Right renal cortex interstitium (tissue), 3 donors: ENCODE measurements around the gene SBNO2. TPM values are rescaled to one million over a fixed set of nuclear protein-coding genes. Genes with fewer than 3 reads are reported as not detected.

ENCODE experiments used
- DNase-seq, 3 donors: peaks; one replicate each; pipeline ENCODE4 v3.0.0-alpha.2; 2013; ENCODE audit warnings: low read depth in 3 of 3, low spot score in 2 of 3
- polyA plus RNA-seq, 3 donors: library from polyadenylated mRNA; unstranded; fragments of 120-200 nt; gene quantifications; one replicate each; pipeline ENCODE4 v1.2.1, GENCODE V29; 2013; ENCODE audit not compliant: insufficient read length in 3 of 3

SBNO2 gene
- polyA plus RNA-seq, 3 donors = 13.4 to 15.6 (median 14.6) TPM

DNA sequence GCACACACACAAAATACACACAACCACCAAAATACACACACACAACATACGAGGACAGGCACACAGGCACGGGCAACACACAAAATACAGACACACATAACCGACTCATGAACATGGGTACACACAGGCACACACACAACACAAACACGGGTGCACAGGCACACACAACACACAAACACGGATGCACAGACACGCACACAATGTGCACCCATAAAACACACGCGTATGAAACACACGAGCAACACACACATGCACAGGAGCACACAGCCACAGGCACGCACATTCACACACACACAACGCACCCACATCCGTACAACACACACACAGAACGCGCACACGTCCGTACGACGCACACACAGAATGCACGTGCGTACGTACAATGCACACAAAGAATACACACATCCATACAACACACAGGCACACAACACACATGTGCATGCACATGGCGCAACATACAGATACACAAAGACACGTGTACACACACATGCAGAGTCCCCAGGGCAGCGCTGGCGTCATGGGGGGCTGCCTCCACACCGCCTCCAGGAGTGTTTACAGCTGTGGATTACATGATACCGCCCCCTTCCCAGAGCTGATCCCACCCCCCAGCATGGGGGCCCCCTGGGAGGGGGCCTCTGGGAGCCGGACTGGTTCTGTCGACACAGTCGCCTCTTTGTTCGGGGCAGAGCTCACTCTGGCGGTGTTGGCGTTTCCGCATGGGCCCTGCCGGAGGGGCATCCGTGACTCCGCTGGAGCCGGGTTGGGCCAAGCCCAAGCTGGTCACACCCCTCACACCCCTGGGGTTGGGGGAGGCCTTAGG lies 2.9 kb downstream of the SBNO2 start:
- no peak for DNase-seq

DNA sequence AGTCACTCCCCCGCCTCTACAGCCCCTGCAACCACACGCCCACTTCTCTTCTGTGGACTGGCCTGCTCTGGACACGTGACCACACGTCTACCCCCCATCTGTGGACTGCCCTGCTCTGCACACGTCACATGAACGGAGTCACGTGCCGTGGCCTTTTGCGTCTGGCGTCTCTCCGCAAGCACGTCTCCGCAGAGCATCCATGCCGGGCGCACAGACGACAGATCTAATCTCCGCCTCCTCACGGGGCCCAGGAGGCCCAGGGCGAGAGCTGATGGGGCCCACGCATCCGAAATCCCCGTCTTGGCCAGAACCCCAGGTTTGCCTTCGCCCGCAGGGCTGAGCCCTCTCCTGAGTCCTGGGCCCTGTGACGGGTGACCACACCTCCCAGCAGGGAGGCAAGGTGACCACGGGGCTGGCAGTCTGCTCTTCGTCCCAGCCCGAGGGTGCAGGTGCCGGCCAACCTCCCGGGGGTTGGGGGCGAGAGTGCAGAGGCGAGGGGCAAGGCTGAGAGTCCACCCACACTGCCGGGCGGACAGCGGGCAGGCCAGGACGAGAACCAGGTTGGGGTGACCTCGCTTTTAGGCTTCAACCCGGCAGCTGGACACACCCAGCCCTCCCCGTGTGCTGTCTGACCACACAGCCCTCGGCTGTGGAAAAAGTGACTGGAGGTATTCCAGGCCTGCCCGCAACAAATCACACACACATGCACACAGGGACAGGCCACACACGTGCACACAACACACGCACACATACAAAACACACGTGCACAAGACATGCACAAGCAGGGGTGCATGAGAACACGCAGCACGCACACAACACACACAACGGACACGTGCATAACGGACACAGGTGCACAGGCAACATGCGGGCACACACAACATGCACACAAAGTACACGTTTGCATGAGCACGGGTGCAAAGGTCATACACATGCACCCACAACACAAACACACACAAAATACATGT lies 3.9 kb downstream of the SBNO2 start:
- no peak for DNase-seq

DNA sequence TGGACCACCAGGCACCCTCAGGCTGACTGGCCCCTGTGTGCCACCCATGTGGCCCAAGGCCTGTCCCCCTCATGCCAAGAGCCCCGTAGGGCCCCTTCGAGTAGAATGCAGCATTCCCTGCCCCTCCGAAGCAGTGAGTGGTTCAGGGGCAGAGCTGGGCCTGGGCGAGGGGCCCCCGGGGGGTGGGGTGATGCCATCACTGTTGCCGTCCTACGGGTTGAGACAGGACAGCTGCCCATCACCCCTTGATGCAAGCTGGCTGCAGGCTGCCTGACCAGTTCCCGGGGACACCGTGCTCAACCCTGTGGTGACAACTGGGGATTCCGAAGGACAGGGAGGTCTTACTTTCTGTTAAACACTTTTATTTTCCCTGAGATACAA lies 4.7 kb downstream of the SBNO2 start:
- no peak for DNase-seq

DNA sequence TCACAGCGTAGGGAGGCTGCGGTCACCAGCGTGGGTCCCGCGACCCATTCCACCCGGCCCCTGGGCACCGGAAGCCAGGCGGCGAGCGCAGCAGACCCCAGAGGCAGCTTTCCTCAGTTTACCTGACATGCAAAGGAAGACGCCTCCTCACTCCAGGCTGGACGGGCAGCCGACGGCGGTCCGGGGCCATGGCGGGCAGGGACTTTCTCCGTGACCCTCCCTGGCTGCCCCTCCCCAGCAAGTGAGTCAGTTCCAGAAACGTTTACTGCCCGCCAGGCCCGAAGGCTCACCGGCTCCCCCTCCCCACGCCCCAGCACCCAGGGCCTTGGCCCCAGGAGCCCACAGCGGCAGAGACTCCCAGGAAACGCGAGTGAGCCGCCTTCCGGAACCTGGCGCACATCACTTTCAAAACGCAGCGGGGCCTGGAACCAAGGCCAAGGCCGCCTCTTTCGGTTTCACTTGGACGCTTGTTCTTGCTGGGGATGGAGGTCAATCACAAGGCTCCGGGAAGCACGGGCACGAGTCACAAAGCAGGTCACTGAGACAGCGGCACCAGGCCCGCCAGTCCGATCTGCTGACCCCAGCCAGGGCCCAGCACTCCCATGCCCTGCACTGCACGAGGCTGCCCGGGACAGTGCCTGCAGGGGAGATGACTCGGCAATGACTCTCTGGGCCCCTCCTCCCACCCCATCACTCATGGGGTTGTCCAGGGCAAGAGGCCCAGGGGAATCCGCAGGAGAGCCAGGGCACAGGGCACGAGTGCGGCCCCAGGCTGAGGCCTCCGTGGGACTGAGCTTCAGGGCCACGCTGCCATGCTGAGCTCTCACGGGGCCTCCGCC lies 5.3 kb downstream of the SBNO2 start:
- no peak for DNase-seq

DNA sequence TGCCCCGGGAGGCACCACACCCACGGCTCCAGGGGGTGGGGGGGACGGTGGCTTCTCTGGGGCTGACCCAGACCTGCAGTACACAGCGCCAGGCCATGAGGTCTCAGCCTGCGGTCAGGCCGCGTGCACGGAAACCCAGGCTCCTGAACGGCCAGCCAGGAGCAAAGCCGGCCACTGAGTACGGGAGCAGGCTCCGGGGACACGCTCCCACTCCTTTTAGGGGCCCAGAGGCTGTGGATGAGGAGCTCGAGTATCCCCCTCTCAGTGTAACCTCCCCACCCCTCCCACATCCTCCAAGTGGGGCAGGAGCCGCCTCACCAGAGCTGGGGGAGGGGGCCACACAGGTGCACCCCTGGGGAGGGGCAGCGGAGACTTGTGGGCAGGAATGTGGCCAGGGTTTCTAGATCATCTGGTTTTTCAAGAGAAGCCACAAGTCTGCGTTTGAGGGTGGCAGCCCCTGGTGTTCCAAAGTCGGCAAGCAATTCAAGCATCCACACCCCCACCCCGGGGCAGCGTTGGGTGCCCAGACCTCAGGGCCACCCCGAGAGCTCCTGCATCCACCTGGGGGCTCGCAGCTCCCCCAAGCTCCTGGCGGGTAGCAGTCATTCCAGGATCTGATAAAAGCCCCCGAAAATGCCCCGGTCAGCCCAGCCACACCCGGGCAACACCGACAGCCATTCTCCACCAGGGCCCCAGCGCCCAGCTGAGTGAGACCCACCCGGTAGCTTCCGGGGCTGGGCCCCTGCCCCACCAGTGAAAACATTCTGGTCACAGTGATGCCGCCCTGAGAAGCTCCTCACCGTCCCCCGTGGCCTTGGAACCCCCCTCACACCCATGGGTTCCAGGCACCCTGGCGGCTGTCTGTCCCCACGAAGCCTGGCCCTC lies 6.1 kb downstream of the SBNO2 start:
- no peak for DNase-seq

DNA sequence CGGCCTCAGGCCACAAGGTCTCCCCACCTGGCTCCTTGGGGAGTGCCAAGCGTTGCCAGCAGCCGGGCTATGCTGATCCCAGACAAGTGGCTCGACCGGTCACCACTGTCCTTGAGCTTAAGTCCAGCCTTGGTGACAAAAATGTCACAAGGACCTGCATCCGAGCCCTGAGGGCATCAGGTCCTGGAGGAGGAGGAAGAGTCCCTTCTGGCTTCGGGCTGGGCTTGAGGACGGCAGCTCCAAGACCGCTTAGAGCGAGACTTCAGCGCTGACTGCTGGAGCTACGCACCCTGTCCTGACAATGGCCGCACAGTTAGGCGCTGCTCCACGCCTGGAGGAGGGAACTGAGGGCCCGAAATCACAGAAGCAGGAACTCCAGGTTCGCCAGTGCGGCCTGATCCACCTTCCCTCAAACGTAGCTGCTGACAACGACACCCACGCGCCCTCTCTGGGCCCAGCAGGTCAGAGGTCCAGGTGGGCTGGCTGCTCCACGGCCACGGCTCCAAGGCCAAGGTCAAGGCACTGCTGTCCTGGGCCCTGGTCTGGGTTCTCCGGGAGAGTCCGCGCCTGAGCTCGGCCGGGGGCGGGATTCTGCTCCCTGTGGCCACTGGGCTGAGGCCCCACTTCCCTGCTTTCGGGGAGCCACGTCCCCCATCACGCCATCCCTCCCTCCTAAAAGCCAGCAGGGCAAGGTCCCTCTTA lies 7.0 kb downstream of the SBNO2 start:
- no peak for DNase-seq

DNA sequence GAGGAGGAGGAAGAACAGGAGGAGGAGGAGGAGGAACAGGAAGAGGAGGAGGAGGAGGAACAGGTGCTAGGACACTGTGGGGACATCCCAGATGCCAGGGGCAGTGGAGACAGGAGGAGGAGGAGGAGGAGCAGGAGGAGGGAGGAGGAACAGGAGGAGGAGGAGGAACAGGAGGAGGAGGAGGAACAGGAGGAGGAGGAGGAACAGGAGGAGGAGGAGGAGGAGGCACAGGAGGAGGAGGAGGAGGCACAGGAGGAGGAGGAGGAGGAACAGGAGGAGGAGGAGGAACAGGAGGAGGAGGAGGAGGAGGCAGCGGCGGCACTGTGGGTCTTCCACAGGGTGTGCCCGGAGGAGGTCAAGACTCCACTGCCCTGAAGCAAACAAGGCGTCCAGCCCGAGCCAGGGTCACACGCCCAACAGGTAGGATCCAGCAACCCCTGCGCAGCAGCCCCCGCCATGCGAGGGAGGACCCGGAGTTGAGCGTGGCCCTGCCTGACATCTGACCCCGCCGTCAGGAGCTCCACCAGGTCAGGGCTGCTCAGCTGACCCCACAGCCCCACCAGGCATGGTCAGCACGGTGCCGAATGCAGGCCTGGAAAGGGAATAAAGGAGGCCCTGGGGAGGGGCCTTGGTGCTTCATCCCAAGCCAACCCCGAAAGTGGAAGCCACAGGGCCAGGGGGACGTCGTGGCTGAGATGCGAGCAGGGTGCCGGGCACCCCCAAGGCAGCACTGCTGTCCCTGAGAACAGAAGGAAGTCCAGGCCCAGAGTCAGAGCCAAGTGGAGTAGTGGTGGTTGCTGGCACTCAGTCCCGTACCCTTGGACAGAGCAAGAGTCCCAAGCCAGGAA lies 9.2 kb downstream of the SBNO2 start:
- no peak for DNase-seq

DNA sequence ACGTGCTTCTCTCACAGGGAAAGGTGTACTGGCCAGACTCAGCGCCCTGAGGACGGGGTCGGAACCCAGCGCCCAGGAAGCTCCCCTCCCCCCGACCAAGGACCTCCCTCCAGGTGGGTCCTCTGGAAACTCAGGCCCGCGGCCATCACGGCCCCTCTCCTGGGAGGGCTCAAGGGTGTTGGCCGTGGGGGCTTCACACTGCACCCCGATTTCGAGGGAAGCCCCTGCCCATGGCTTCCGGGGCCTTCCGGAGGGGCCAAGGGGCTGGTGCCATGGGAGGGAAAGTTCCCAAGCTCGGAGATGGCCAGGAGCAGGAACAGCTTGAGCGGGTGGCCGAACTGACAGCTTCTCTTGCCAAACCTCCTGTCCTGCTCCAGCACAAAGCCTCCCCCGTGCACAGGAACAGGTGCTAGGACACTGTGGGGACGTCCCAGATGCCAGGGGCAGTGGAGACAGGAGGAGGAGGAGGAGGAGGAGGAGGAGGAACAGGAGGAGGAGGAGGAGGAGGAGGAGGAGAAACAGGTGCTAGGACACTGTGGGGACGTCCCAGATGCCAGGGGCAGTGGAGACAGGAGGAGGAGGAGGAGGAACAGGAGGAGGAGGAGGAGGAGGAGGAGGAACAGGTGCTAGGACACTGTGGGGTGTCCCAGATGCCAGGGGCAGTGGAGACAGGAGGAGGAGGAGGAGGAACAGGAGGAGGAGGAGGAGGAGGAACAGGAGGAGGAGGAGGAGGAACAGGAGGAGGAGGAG lies 10.0 kb downstream of the SBNO2 start:
- no peak for DNase-seq

DNA sequence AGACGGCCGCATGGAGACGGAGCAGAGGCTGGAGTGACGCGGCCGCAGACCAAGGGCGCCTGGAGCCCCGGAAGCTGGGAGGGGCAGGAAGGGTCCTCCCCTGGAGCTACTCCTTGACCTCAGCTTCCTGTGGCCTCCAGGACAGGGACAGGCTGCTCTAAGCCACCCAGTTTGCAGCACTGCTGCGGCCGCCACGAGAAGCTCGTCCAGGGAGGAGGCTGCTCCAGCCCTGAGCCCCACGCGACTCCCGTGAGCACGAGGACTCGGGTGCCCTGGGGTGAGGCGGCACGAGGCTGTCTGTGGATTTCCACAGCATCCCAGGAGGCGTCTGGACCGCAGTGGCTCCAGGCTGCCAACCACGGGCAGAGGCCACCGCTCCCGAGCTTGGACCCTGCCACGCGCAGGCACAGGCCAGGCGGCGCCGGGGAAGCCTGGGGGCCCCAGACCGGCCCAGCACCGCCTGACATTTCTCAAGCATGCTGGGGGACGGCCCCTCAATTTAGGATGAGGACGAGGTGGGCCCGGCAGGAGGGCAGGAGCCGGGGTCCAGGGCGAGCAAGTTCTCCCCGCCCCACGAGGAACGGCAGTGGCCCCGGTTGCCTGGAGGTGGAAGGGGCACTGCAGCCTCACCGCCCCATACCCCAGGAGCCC lies 10.7 kb downstream of the SBNO2 start:
- DNase-seq = no peak

DNA sequence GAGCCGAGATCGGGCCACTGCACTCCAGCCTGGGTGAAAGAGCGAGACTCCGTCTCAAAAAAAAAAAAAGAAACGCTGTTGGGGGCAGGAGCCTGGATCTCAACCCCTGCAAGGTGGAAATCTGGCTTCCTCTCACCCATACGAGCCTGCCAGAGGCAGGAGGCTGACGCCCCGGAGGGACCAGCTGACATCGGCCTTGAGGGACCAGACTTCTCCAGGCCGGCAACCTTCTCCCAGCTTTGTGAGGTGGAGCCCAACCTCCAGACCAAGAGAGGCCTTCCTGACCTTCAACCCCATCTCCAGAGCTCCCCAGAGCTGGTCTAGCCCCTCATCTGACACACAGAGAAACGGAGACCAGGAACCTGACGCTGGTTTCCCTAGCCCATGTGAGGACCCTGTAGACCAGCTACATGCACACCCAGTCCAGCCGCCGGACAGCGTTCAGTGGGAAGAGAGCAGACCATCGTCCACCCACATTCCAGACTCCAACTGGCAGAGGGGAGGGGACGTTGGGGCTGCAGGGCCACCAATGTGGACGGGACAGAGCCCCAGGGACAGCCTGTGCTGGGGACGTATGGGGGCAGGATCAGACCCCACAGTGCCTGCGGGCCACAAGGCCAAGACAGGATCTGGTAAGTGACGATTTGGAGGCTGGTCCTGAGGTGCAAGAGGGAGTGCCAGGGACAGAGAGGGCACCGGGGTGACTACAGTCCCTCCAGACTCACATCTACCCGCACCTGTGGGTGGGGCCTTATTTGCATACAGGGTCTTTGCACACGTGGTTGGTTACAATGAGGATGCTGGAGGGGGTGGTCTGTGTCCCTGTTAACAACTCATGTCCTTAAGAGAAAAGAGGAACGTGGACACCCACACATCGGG lies 11.4 kb downstream of the SBNO2 start:
- DNase-seq = no peak

DNA sequence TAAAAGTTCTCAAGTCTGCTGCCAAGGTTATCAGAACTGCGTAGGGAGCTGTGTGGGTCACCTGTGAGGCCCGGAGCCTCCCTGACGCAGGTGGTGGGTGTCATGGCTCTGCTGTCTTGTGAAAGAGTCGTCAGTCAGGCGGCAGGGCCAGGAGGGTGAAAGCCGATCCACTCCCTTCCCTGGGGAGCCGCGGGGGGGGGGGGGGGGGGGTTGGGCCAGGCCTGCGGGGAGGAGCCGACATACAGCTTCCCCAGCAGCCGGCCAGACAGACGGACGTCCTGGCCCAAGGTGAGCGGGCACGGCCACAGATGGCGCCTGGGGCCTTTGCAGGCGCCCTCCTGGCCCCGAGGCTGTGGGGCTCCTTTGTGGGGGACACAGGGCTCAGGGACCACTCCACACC lies 12.4 kb downstream of the SBNO2 start:
- DNase-seq = no peak

DNA sequence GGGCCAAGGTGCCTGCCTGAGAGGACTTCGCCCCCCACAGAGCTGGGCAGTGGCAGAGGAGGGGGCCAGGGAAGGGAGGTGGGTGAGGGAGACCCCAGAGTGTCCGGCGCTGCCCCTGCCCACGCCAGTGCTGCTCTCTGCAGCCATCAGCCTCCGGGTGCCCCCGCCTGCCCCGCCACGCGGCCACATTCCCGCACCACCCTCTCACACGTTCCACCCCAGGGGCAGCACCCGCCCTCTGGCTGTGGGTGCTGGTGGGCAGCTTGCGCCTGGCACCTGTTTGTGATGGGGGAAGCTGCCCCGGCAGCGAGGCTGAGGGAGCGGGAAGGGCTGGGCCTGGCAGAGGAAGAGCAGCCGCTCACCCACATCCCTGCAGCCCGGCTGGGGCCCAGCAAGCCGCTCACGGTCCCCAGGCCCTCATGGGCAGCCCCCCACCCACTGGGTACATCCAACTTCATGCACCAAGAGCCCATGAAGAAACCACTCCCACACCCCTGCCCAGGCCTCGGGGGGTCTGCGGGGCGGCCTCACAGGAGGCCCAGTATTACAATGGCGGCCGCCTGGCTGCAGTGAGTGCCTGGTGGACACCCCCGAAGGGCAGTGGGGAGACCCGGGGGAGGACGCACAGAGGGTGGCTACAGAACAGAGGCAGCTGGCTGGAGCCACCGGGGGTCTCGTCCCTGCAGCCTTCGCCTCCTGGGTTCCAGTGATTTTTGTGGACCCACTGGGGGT lies 14.0 kb downstream of the SBNO2 start:
- no peak for DNase-seq

DNA sequence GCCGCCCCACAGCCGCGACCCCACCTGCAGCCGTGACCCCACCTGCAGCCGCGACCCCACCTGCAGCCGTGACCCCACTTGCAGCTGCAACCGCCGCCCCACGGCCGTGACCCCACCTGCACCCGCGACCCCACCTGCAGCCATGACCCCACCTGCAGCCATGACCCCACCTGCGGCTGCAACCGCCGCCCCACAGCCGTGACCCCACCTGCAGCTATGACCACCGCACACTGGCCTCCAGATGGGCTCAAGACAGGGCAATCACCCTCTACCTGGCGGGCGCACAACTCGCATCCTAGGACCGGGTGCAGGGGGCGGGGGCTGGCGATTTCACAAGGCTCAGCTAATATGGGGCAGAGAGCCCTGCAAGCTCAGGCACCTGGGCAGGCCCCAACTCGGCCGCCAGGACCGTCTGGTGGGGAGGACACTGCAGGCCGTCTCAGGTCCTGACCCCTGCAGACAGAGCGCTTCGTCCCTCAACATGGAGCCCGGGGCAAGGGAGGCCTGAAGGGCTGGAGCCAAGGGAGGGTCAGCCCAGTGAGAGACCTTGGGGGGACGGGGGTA lies 15.1 kb downstream of the SBNO2 start:
- DNase-seq = no peak

DNA sequence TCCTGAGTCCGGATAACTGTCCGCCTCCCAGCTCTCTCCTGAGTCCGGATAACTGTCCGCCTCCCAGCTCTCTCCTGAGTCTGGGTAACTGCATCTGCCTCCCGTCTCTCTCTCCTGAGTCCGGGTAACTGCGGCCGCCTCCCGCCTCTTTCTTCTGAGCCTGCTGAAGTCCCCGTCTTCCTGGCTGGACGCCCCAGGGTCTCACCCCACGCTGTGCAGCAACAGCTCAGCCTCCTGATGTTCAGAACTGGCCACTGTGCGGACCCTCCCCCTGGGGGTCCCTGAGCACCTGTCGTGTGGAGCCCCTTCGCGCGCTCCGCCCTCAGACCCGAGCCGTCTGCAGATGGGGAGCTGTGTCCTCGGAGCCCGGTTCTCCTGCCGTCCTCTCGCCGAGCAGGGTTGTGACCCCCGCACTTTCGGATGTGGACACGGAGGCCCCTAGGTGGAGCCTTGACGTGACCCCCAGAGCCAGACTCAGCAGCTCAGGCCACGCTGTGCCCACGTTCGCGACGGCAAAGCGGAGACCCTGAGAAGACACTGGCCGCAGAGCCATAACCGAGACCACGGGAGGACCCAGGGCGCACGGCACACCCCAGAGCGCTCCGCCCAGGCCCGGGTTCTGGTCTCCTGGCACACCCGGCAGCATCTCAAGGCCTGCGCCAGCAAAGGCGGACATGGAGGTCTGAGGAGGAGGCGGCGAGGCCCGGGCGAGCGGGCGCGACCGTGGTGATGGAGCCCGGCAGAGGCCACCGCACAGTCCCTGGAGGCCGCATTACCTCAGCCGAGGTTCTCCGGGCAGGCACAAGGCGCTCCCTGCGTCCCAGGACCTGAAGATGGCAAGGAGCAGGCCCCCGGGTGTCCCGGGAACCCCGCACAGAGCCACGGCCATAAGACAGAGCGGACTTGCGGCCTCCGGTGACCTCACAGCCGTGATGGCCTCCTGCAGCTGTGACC lies 15.9 kb downstream of the SBNO2 start:
- DNase-seq = no peak
